Measurements from ENCODE around the gene MYH11. TPM values are rescaled to one million over a fixed set of nuclear protein-coding genes. Genes with fewer than 3 reads are reported as not detected.

The MYH11 gene
- total and polyA plus RNA-seq, 2 of the 13 experiments (the other 11 are each of a cell fraction or from before 2014, with no cell fraction given): not detected

DNA sequence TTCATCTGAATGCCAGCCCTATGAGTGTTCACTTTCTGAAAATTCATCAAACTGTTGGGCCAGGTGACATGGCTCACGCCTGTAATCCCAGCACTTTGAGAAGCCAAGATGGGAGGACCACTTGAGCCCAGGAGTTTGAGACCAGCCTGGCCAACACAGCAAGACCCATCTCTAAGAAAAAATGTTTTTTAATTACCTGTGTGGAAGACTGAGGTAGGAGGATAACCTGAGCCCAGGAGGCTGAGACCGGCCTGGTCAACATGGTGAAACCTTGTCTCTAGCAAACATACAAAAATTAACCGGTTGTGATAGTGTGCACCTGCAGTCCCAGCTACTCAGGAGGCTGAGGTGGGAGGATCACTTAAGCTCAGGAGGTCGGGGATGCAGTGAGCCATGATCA, 10.3 kb downstream of the MYH11 start:
- Histone ChIP-seq H3K27ac (ENCODE audit: extremely low read length, insufficient read depth, low read length) (no peak overlapping the region), H3K27me3 (ENCODE audit: control insufficient read depth in 1 of 2, insufficient read depth in 2 of 2, low read length in 2 of 2) (peaks cover 6 to 32% of the 10 kb centered on the region in 2 experiments; a peak in 4 of 5 replicates), H2AFZ (ENCODE audit: low read length) (no peak overlapping the region), H3K36me3 (replicated peaks in 1 of 2; ENCODE audit: control insufficient read depth in 1 of 2, insufficient read depth in 2 of 2, low read length in 2 of 2) (no peaks in the 10 kb centered on the region), H4K20me1 (ENCODE audit: insufficient read depth, low read length) (no peaks in the 10 kb centered on the region), H3K4me3 (replicated peaks in 1 of 3; ENCODE audit: insufficient read depth in 1 of 3, low read depth in 2 of 3, low read length in 3 of 3) (no peak overlapping the region), H3K4me1 (ENCODE audit: insufficient read depth, low read length) (peaks cover 15% of the 10 kb centered on the region), H3K79me2 (ENCODE audit: insufficient read depth, low read length) (no peaks in the 10 kb centered on the region), H3K9ac (ENCODE audit: insufficient read depth, low read depth, low read length) (no peak overlapping the region), H3K4me2 (ENCODE audit: low read depth, low read length) (no peak overlapping the region), H3K9me3 (ENCODE audit: low read length) (no peaks in the 10 kb centered on the region)
- no peak for ATAC-seq
- in situ Hi-C loops (cut with HindIII; ENCODE audit: extremely low pct_ligation_motif_present, low pct_unique_long_range_greater_than_20kb): no loop called here
- TF ChIP-seq GTF3A (CRISPR knock-in tag; conservative IDR thresholded peaks at IDR 0.05): no peak
- TF ChIP-seq GFI1 (CRISPR knock-in tag; IDR thresholded peaks at IDR 0.05; ENCODE audit: borderline replicate concordance): no peak
- TF ChIP-seq HNRNPL (IDR thresholded peaks at IDR 0.05; ENCODE audit: low read depth, low read length): no peak
- no peak for TF ChIP-seq ZNF280B (CRISPR knock-in tag; IDR thresholded peaks at IDR 0.05; ENCODE audit: borderline replicate concordance)
- TF ChIP-seq SNAI1 (CRISPR knock-in tag; IDR thresholded peaks at IDR 0.05; ENCODE audit: borderline replicate concordance): no peak
- TF ChIP-seq, protein P1, sequence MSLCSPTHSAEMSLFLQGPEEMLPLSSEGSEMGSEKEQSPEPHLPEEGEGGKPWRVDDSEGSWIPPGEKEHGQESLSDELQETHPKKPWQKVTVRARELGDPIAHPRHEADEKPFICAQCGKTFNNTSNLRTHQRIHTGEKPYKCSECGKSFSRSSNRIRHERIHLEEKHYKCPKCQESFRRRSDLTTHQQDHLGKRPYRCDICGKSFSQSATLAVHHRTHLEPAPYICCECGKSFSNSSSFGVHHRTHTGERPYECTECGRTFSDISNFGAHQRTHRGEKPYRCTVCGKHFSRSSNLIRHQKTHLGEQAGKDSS (CRISPR knock-in tag; IDR thresholded peaks at IDR 0.05; ENCODE audit: borderline replicate concordance, low read depth): no peak
- TF ChIP-seq ZNF263 (CRISPR knock-in tag; IDR thresholded peaks at IDR 0.05): no peak
- TF ChIP-seq EHMT2 (IDR thresholded peaks at IDR 0.05; ENCODE audit: borderline replicate concordance, low read depth, low read length): no peak
- TF ChIP-seq ZMYM4 (CRISPR knock-in tag; IDR thresholded peaks at IDR 0.05): no peak
- TF ChIP-seq, protein P2, sequence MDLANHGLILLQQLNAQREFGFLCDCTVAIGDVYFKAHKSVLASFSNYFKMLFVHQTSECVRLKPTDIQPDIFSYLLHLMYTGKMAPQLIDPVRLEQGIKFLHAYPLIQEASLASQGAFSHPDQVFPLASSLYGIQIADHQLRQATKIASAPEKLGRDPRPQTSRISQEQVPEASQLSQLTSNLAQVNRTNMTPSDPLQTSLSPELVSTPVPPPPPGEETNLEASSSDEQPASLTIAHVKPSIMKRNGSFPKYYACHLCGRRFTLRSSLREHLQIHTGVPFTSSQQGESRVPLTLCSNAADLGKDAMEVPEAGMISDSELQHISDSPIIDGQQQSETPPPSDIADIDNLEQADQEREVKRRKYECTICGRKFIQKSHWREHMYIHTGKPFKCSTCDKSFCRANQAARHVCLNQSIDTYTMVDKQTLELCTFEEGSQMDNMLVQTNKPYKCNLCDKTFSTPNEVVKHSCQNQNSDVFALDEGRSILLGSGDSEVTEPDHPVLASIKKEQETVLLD (CRISPR knock-in tag; IDR thresholded peaks at IDR 0.05; ENCODE audit: low read depth): no peak
- no peak for TF ChIP-seq MLX (CRISPR knock-in tag; IDR thresholded peaks at IDR 0.05)
- TF ChIP-seq, protein P3, sequence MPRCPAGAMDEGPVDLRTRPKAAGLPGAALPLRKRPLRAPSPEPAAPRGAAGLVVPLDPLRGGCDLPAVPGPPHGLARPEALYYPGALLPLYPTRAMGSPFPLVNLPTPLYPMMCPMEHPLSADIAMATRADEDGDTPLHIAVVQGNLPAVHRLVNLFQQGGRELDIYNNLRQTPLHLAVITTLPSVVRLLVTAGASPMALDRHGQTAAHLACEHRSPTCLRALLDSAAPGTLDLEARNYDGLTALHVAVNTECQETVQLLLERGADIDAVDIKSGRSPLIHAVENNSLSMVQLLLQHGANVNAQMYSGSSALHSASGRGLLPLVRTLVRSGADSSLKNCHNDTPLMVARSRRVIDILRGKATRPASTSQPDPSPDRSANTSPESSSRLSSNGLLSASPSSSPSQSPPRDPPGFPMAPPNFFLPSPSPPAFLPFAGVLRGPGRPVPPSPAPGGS (CRISPR knock-in tag; IDR thresholded peaks at IDR 0.05): no peak
- no TSS peak for BruUV-seq (replicated peaks)
- DNase-seq (ENCODE audit: low spot score): no peak
- CTCF ChIA-PET (ENCODE audit: low intra/inter-chr PET ratio, low total read pairs): no interaction called here
- POLR2A ChIA-PET: no interaction called here
- WGBS (ENCODE audit: low lambda C conversion rate): 18% methylated on average over 4 of the region's 4 CpGs
- no peak for FAIRE-seq
- intact Hi-C loops (cut with micrococcal nuclease; ENCODE audit: unreplicated experiment): no loop called here

Data from HepG2 (cell line).